Measurements from ENCODE around the gene WNT6.

WNT6 gene

GRCh38 chr2:218829868-218830451, 29.6 kb upstream of the WNT6 start:
- no peak for TF ChIP-seq CTCF (IDR thresholded peaks at IDR 0.05)
- DNase-seq (ENCODE audit: low spot score): no peak
- Histone ChIP-seq H3K4me3 (no peak overlapping the region), H3K27ac (peak overlapping the region in 1 of 2 donors; percentile 38)

GRCh38 chr2:218830526-218831306, 28.9 kb upstream of the WNT6 start:
- no peak for DNase-seq (ENCODE audit: low spot score)
- TF ChIP-seq CTCF (IDR thresholded peaks at IDR 0.05): no peak
- Histone ChIP-seq H3K4me3 (no peak overlapping the region), H3K27ac (peak overlapping the region in 1 of 2 donors; percentile 82)

GRCh38 chr2:218831378-218831990, 28.1 kb upstream of the WNT6 start, which contains the start of gene PRKAG3:
Gene PRKAG3, minus strand, starts transcription at chr2:218831803.
- H3K4me3 ChIP-seq: no peak within 1 kb of the TSS
- TF ChIP-seq CTCF (IDR thresholded peaks at IDR 0.05): no peak
- DNase-seq (ENCODE audit: low spot score): no peak
- peak within 1 kb of the TSS; percentile 33 to 82 for H3K27ac ChIP-seq

- no peak for DNase-seq (ENCODE audit: low spot score)
- no peak for TF ChIP-seq CTCF (IDR thresholded peaks at IDR 0.05)
- H3K4me3 ChIP-seq: no peak overlapping the region
- peak overlapping the region; percentile 33 to 82 for H3K27ac ChIP-seq
Observed at GRCh38 chr2:218832081-218832480, 27.5 kb upstream of the WNT6 start.

GRCh38 chr2:218832520-218832919, 27.1 kb upstream of the WNT6 start:
- no peak overlapping the region for H3K4me3 ChIP-seq
- no peak for TF ChIP-seq CTCF (IDR thresholded peaks at IDR 0.05)
- no peak for DNase-seq (ENCODE audit: low spot score)
- peak overlapping the region; percentile 33 to 82 for H3K27ac ChIP-seq

- no peak for TF ChIP-seq CTCF (IDR thresholded peaks at IDR 0.05)
- no peak for DNase-seq (ENCODE audit: low spot score)
- Histone ChIP-seq H3K4me3 (no peak overlapping the region), H3K27ac (peak overlapping the region; percentile 33 to 82)
Observed at GRCh38 chr2:218833023-218833609, 26.5 kb upstream of the WNT6 start.

All from coronary artery (tissue), 2 donors.